ENCODE measurements around the gene DGKB. TPM values are rescaled to one million over a fixed set of nuclear protein-coding genes. Genes with fewer than 3 reads are reported as not detected.

DGKB gene
- total RNA-seq, 4 donors from 2014 or later = 4.4 to 33.1 (median 9.3) TPM

- H3K27me3 ChIP-seq = no peaks in the 10 kb centered on the region
- no peak for TF ChIP-seq POLR2A (IDR thresholded peaks at IDR 0.05)
- no peak overlapping the region for H3K27ac ChIP-seq
- H3K4me3 ChIP-seq = no peak overlapping the region
- no peaks in the 10 kb centered on the region for H3K9me3 ChIP-seq
- no peaks in the 10 kb centered on the region for H3K36me3 ChIP-seq
- intact Hi-C loops (cut with DNase I; ENCODE audit: low total_unique reads) = no loop called here
- H3K4me1 ChIP-seq = no peaks in the 10 kb centered on the region
- no peak for DNase-seq
These were observed 161.9 kb downstream of the DGKB start for GRCh38 chr7:14740606-14741005.

DNA sequence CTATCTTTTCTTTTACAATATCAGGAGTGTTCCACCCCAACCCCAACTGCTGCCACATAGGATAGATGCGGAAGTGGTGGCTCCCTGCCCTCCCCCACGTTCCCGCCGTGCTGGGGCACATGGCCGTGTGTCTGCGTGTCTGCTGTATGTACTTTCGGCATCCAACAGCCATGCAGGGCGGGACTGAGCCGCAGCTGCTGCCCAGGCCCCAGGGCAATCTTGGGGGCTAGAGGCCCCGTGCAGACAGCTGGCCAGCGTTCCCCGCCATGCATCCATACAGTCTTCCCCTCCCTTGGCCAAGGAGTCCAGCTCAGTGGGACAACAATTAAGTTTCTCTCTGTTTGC is 162.7 kb downstream of the DGKB start:
- intact Hi-C loops (cut with DNase I; ENCODE audit: low total_unique reads) = no loop called here
- no peak overlapping the region for H3K4me3 ChIP-seq
- H3K27me3 ChIP-seq = no peaks in the 10 kb centered on the region
- DNase-seq = no peak
- TF ChIP-seq CTCF (IDR thresholded peaks at IDR 0.05) (no peak), POLR2A (IDR thresholded peaks at IDR 0.05) (no peak)
- H3K4me1 ChIP-seq = no peaks in the 10 kb centered on the region
- H3K27ac ChIP-seq = no peak overlapping the region
- no peaks in the 10 kb centered on the region for H3K36me3 ChIP-seq
- H3K9me3 ChIP-seq = no peaks in the 10 kb centered on the region

GRCh38 chr7:14739168-14739840 is 163.2 kb downstream of the DGKB start:
- Histone ChIP-seq H3K9me3 (no peaks in the 10 kb centered on the region), H3K27ac (no peak overlapping the region), H3K36me3 (no peaks in the 10 kb centered on the region), H3K4me3 (no peak overlapping the region), H3K27me3 (no peaks in the 10 kb centered on the region), H3K4me1 (no peaks in the 10 kb centered on the region)
- DNase-seq = no peak
- intact Hi-C loops (cut with DNase I; ENCODE audit: low total_unique reads) = no loop called here
- no peak for TF ChIP-seq POLR2A (IDR thresholded peaks at IDR 0.05)
- no peak for TF ChIP-seq CTCF (IDR thresholded peaks at IDR 0.05)

- intact Hi-C loops (cut with DNase I; ENCODE audit: low total_unique reads) = no loop called here
- Histone ChIP-seq H3K4me1 (no peaks in the 10 kb centered on the region), H3K27me3 (no peaks in the 10 kb centered on the region), H3K27ac (no peak overlapping the region), H3K36me3 (no peaks in the 10 kb centered on the region), H3K9me3 (no peaks in the 10 kb centered on the region), H3K4me3 (no peak overlapping the region)
- DNase-seq = no peak
- TF ChIP-seq CTCF (IDR thresholded peaks at IDR 0.05) = no peak
- TF ChIP-seq POLR2A (IDR thresholded peaks at IDR 0.05) = no peak
These were observed 164.5 kb downstream of the DGKB start for GRCh38 chr7:14738086-14738485.

GRCh38 chr7:14734839-14735321 is 167.7 kb downstream of the DGKB start:
- H3K9me3 ChIP-seq = no peaks in the 10 kb centered on the region
- TF ChIP-seq CTCF (IDR thresholded peaks at IDR 0.05) (no peak), POLR2A (IDR thresholded peaks at IDR 0.05) (no peak)
- no peaks in the 10 kb centered on the region for H3K27me3 ChIP-seq
- H3K4me1 ChIP-seq = no peaks in the 10 kb centered on the region
- no peak for DNase-seq
- intact Hi-C loops (cut with DNase I; ENCODE audit: low total_unique reads) = no loop called here
- H3K27ac ChIP-seq = no peak overlapping the region
- no peak overlapping the region for H3K4me3 ChIP-seq
- no peaks in the 10 kb centered on the region for H3K36me3 ChIP-seq
